ENCODE measurements around the gene SH3BP4.

The SH3BP4 gene

DNA sequence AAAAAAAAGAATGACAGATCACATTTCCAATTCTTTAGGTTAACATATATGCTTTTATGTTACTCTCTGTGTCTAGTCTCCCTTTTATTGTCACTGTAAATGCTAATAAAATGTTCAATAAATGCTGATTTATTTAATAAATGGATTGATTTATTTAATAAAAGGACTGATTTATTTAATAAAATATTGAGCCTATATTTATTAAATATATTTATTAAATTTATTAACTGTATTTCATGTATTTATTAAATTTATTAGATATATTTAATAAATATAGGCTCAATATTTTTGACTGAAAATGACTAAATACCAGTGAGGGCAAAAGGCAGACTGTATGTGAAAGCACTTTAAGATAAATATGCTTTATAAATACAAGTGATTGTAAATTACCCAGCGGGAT, 142.6 kb downstream of the SH3BP4 start:
- TF ChIP-seq, protein P1, sequence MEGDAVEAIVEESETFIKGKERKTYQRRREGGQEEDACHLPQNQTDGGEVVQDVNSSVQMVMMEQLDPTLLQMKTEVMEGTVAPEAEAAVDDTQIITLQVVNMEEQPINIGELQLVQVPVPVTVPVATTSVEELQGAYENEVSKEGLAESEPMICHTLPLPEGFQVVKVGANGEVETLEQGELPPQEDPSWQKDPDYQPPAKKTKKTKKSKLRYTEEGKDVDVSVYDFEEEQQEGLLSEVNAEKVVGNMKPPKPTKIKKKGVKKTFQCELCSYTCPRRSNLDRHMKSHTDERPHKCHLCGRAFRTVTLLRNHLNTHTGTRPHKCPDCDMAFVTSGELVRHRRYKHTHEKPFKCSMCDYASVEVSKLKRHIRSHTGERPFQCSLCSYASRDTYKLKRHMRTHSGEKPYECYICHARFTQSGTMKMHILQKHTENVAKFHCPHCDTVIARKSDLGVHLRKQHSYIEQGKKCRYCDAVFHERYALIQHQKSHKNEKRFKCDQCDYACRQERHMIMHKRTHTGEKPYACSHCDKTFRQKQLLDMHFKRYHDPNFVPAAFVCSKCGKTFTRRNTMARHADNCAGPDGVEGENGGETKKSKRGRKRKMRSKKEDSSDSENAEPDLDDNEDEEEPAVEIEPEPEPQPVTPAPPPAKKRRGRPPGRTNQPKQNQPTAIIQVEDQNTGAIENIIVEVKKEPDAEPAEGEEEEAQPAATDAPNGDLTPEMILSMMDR (IDR thresholded peaks at IDR 0.05), result no peak
- DNase-seq (ENCODE audit: low spot score), result no peak
- Histone ChIP-seq H3K4me3 (no peak overlapping the region), H3K27ac (no peak overlapping the region)

DNA sequence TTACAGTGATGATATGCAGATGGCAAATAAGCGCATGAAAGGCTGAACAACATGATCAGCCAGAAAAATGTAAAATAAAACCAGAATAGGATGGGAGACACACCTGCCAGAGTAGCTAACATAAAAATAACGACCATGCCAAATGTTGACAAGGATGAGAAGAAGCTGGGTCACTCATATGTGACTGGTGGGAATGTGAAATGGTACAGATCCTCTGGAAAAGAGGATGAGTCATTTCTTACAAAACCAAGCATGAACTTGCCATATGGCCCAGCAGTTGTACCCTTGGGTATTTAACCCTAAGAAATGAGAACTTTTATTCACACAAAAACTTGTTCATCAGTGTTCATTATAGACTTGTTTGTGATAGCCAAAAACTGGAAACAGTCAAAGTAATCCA, 143.8 kb downstream of the SH3BP4 start:
- no peak for DNase-seq (ENCODE audit: low spot score)
- no peak overlapping the region for H3K4me3 ChIP-seq
- H3K27ac ChIP-seq, result no peak overlapping the region
- TF ChIP-seq, protein P1 (IDR thresholded peaks at IDR 0.05), result no peak

DNA sequence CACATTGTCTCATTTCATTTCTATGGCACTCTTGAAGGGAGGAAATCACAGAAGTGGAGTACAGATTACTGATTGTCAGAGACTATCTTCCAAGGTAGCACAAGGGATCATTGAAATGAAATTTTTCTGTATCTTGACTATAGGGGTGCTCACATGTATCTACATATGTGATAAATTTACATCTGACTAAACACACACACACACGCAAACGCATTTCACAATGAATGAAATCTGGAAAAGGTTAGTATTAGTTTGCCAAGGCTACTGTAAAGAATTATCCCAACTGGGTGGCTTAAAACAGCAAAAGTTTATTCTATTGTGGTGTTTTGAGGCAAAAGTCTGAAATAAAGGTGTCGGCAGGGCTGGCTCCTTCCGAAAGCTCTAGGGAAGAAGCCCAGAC, 144.6 kb downstream of the SH3BP4 start:
- Histone ChIP-seq H3K27ac (no peak overlapping the region), H3K4me3 (no peak overlapping the region)
- DNase-seq (ENCODE audit: low spot score), result no peak
- TF ChIP-seq, protein P1 (IDR thresholded peaks at IDR 0.05), result no peak

- Histone ChIP-seq H3K27ac (no peak overlapping the region), H3K4me3 (no peak overlapping the region)
- no peak for DNase-seq (ENCODE audit: low spot score)
- TF ChIP-seq, protein P1 (IDR thresholded peaks at IDR 0.05), result no peak
Measured at GRCh38 chr2:235097196-235097595, 145.4 kb downstream of the SH3BP4 start.

- TF ChIP-seq, protein P1 (IDR thresholded peaks at IDR 0.05), result no peak
- Histone ChIP-seq H3K4me3 (no peak overlapping the region), H3K27ac (no peak overlapping the region)
- no peak for DNase-seq (ENCODE audit: low spot score)
Measured at GRCh38 chr2:235098269-235098668, 146.5 kb downstream of the SH3BP4 start.

- no peak for DNase-seq (ENCODE audit: low spot score)
- no peak overlapping the region for H3K4me3 ChIP-seq
- TF ChIP-seq, protein P1 (IDR thresholded peaks at IDR 0.05), result no peak
- no peak overlapping the region for H3K27ac ChIP-seq
Measured at GRCh38 chr2:235098736-235099494, 147.1 kb downstream of the SH3BP4 start.

DNA sequence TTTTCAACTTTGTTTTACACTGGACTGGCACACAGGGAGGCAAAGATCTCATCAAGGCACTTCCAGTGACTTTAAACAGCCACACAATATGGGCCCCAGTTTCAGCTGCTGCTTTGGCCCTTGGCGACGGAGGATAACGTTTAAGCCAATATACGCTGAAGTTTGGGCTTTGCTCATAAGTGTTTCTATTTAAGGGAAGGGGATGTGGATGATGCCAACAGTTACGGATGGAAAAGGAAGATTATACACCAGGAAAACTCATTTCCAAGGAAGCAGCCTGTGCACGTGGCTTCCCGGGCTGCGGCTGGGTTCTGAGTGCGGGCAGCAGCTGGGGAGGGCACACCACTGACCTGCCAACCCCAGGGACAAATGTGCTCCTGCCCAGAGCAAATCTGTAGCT, 151.1 kb downstream of the SH3BP4 start:
- no peak overlapping the region for H3K27ac ChIP-seq
- no peak for DNase-seq (ENCODE audit: low spot score)
- no peak overlapping the region for H3K4me3 ChIP-seq
- TF ChIP-seq, protein P1 (IDR thresholded peaks at IDR 0.05), result no peak

Data from coronary artery (tissue), 2 donors.